Glomerular visceral epithelial cell (primary cell): ENCODE measurements around the gene KRTAP10-1.
"Not testable (repeated sequence)": the region's sequence is repeated elsewhere in the genome, so short reads cannot be mapped to it uniquely, and the experiment has no call there.

Source experiments
- DNase-seq: peaks from one replicate; pipeline ENCODE4 v3.0.0-alpha.2; 2016; ENCODE audit errors: extremely low spot score

KRTAP10-1 gene

GRCh38 chr21:44503006-44503889 lies 36.7 kb downstream of the KRTAP10-1 start:
- DNase-seq, result not testable (repeated sequence)

GRCh38 chr21:44502171-44502958 lies 37.6 kb downstream of the KRTAP10-1 start:
- no peak for DNase-seq

- DNase-seq, result no peak
Observed at GRCh38 chr21:44500111-44500510, 39.9 kb downstream of the KRTAP10-1 start.

DNA sequence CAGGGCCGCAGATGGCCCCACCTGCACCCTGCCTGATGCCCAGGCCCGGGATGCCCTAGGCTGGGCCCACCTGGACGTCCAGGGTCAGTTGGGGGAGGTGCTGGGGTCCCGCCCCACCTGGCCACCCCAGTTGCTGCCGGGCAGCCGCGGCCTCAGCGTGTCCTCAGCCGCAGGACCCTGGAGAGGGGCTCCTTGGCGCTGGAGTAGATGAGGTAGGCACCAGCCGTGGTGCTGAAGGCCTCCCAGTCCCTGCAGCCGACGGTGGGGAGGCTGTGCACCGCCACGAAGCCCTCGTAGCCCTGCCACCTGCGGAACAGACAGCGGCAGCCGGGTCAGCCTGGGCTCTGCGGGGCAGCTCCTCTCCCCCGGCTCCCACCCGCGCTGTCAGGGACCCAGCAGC lies 40.4 kb downstream of the KRTAP10-1 start:
- DNase-seq, result no peak

- DNase-seq, result no peak
Observed at GRCh38 chr21:44499211-44499560, 40.8 kb downstream of the KRTAP10-1 start.

- no peak for DNase-seq
Observed at GRCh38 chr21:44498280-44499210, 41.5 kb downstream of the KRTAP10-1 start.

- no peak for DNase-seq
Observed at GRCh38 chr21:44497703-44498126, 42.3 kb downstream of the KRTAP10-1 start.

DNA sequence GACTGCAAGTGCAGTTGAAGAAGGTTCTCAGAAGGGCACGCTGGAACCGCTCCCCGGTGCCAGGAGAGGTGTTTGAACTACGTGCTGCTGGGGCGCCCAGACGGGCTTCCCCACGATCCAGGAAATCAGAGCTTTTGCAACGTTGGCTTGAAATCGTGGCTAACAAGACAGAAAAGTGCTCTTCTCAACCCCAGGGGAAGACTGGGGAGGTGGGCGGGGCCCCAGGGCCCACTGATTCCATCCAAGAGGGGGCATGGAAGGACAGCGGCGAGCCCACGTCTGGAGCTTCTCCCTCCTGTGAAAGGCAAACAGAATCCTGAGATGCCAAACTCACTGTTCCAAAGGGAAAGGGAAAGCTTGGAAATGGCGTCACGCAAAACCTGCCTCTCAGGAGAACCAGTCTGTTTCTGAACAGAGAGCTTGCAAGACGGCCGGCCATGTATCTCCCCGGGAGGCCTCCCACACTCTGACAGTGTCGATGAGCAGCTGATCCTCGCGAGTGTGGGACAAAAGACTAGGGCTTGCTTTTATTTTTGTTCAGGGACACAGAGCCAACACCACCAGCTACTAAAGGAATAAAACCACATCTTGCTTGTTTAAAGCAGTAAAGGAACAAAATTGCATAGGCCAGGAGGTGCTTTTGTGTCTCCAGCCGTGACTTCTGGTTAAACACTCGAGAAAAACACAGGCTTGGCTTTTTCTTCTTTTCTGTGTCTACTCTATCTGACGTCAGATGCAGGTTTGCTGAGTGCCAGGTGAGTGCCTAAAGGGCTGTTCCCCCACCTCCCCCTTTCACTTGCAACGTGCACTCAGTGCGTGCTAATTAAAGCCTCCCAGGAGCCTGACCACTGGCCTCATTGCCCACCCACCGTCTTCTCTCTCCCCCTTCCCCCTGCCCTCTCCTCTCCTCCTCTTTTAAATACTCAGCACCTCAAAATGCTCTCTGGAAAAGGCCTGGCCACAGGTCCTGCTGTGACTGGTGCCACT lies 43.1 kb downstream of the KRTAP10-1 start:
- no peak for DNase-seq

- no peak for DNase-seq
Observed at GRCh38 chr21:44495611-44496563, 44.1 kb downstream of the KRTAP10-1 start.

DNA sequence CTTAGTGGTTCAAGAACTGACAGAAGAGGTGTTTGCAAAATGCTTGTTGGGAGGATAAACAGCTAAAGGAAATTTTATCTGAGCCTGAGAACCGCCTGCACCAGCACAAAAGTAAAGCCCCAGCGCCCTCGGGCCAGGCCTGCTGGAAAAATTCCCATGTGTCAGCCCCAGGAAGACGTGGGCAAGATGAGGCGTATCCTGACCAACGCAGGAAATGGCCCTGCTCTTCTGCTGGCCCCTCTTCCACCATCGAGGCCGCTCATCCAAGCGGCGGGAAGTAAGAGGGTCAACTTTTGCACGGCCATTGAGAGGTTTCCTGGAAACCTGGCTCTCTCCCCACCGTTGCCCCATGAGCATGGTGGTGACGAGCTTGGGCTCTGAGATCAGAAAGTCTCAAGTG lies 45.0 kb downstream of the KRTAP10-1 start:
- no peak for DNase-seq

GRCh38 chr21:44494418-44494817 lies 45.6 kb downstream of the KRTAP10-1 start:
- DNase-seq, result no peak

DNA sequence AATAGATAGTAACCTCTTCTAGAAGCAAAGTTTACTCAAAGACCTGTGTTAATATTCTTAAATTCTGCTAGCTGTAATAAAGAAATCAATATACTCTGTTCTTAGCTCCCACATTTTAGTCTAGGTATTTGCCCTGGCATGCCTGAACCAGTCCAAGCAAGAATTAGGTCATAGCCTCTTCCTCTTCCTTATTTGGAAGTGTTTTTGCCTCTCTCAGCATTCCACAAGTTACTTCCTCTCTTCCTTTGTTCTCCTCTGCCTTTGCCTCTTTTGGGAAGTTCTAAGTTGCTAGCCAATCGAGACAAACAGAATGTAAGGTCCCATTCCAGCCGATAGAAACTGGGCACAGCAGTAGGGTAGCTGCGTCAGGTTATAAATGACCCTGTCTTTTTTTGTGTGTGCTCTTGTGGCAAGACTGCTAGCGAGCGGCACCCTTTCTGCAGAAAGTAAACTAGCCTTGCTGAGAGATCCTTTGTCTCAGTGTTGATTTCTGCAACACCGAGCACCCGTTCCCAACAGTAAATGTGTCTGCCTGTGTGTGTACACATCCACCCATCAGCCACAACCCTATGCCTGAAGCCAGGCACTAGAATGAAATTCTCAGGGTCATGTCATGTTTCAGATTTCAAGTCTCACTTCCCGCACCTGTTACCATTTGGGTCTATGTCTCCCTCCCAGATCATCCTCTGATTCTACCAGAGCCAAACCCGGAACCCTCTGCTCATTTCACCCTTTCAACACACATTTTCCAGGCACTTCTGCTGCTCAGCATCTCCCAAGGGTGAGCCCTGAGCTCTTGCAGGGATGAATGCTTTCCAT lies 47.2 kb downstream of the KRTAP10-1 start:
- no peak for DNase-seq

GRCh38 chr21:44490816-44491215 lies 49.2 kb downstream of the KRTAP10-1 start:
- DNase-seq, result no peak

GRCh38 chr21:44490405-44490804 lies 49.6 kb downstream of the KRTAP10-1 start:
- DNase-seq, result no peak

GRCh38 chr21:44489962-44490361 lies 50.0 kb downstream of the KRTAP10-1 start:
- no peak for DNase-seq
